GM19025 (cell line): Measurements from ENCODE around the gene PLIN4.

Source experiments
- ATAC-seq: cut with Tn5 transposase; IDR thresholded peaks from one replicate; pipeline ENCODE4 v1.9.1; 2021; ENCODE audit warnings: mild to moderate bottlenecking, low read depth, moderate library complexity; ENCODE audit not compliant: unreplicated experiment

Gene PLIN4

GRCh38 chr19:4457654-4458395 is 60.5 kb downstream of the PLIN4 start, which contains the start of gene UBXN6:
UBXN6 (minus strand) TSS chr19:4457794; CDS start chr19:4457697, 97 bp downstream.
- ATAC-seq: no peak

- no peak for ATAC-seq
These were observed 61.2 kb downstream of the PLIN4 start for GRCh38 chr19:4456843-4457653.

- no peak for ATAC-seq
These were observed 61.8 kb downstream of the PLIN4 start for GRCh38 chr19:4456476-4456842.

- ATAC-seq: no peak
These were observed 62.4 kb downstream of the PLIN4 start for GRCh38 chr19:4455719-4456475.

GRCh38 chr19:4454747-4455718 is 63.3 kb downstream of the PLIN4 start:
- ATAC-seq: no peak

GRCh38 chr19:4453232-4454179 is 64.8 kb downstream of the PLIN4 start:
- ATAC-seq: no peak

GRCh38 chr19:4452230-4452990 is 65.9 kb downstream of the PLIN4 start:
- no peak for ATAC-seq
